Measurements from ENCODE around the gene DNLZ. TPM values are rescaled to one million over a fixed set of nuclear protein-coding genes. Genes with fewer than 3 reads are reported as not detected.

The DNLZ gene
- total and polyA plus RNA-seq, 2 donors (not counting 3 experiments of a cell fraction or from before 2014, with no cell fraction given), result 26.9 to 38.4 TPM

DNA sequence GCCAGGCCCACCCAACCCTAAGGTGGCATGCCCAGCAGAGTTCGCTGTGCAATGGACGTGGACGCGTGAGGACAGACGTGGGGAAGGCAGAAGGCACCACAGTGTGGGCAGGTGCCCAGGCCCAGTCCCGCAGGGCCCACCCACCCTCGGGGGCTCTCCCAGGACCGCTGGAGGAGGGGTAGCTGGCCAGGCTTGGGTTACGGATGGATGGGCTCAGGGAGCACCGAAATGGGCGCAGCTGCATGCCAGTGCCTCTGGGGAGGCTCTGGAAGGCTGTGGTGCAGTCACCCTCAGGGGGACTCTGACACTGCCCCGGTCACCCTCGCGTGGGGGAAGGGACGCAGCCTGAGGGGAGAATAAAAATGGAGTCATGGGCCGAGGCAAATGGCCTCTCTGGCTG, 45.8 kb downstream of the DNLZ start:
- Histone ChIP-seq H3K9me3 (replicated peaks; ENCODE audit: control insufficient read depth, insufficient read depth, low read length) (no peaks in the 10 kb centered on the region), H3K4me1 (ENCODE audit: control insufficient read depth, extremely low read depth, insufficient read depth, low read length) (no peaks in the 10 kb centered on the region), H3K27ac (ENCODE audit: insufficient read depth, low read depth, low read length) (no peak overlapping the region), H3K4me3 (replicated peaks in 1 of 3; ENCODE audit: insufficient read depth in 1 of 3, low read depth in 1 of 3, low read length in 3 of 3) (no peak overlapping the region), H2AFZ (ENCODE audit: low read depth, low read length) (no peak overlapping the region), H4K20me1 (replicated peaks; ENCODE audit: control insufficient read depth, extremely low read depth, insufficient read depth, low read length) (no peaks in the 10 kb centered on the region), H3K79me2 (ENCODE audit: control insufficient read depth, insufficient read depth, low read length) (no peaks in the 10 kb centered on the region), H3K4me2 (ENCODE audit: insufficient read depth, low read length) (no peak overlapping the region), H3K9ac (replicated peaks; ENCODE audit: extremely low read depth, insufficient read depth, low read length) (no peak overlapping the region), H3K36me3 (ENCODE audit: control insufficient read depth in 2 of 2, extremely low read depth in 1 of 2, insufficient read depth in 2 of 2, low read length in 2 of 2) (no peaks in the 10 kb centered on the region), H3K27me3 (ENCODE audit: control insufficient read depth in 2 of 2, insufficient read depth in 2 of 2, low read length in 2 of 2) (no peaks in the 10 kb centered on the region), H3K9me1 (replicated peaks; ENCODE audit: control insufficient read depth, extremely low read depth, insufficient read depth, low read length) (no peaks in the 10 kb centered on the region)
- CTCF ChIA-PET, result interaction anchor here (1.0 to 1.3 kb wide), 2 partner anchors 8 to 46 kb away, joined by 3 to 4 read pairs; partner anchors contain the start of gene DNLZ
- no peak for TF ChIP-seq GATA2 (IDR thresholded peaks at IDR 0.05; ENCODE audit: insufficient read depth, insufficient read length, low read depth, low read length)
- no peak for TF ChIP-seq JUN (IDR thresholded peaks at IDR 0.05; ENCODE audit: borderline replicate concordance, insufficient read depth, insufficient read length, low read depth)
- no peak for TF ChIP-seq EZH2 (IDR thresholded peaks at IDR 0.05; ENCODE audit: borderline replicate concordance, low read depth, low read length, severe bottlenecking)
- TF ChIP-seq FOS (IDR thresholded peaks at IDR 0.05; ENCODE audit: borderline replicate concordance, insufficient read depth, low read length), result no peak
- TF ChIP-seq POLR2A (IDR thresholded peaks at IDR 0.05; ENCODE audit: low read depth, low read length), result no peak
- TF ChIP-seq POLR2AphosphoS5 (IDR thresholded peaks at IDR 0.05; ENCODE audit: insufficient read depth, low read depth, low read length), result no peak
- TF ChIP-seq, protein P1, sequence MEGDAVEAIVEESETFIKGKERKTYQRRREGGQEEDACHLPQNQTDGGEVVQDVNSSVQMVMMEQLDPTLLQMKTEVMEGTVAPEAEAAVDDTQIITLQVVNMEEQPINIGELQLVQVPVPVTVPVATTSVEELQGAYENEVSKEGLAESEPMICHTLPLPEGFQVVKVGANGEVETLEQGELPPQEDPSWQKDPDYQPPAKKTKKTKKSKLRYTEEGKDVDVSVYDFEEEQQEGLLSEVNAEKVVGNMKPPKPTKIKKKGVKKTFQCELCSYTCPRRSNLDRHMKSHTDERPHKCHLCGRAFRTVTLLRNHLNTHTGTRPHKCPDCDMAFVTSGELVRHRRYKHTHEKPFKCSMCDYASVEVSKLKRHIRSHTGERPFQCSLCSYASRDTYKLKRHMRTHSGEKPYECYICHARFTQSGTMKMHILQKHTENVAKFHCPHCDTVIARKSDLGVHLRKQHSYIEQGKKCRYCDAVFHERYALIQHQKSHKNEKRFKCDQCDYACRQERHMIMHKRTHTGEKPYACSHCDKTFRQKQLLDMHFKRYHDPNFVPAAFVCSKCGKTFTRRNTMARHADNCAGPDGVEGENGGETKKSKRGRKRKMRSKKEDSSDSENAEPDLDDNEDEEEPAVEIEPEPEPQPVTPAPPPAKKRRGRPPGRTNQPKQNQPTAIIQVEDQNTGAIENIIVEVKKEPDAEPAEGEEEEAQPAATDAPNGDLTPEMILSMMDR (IDR thresholded peaks at IDR 0.05; ENCODE audit: extremely low read depth in 1 of 2, insufficient read depth in 1 of 2, low read depth in 1 of 2, low read length in 2 of 2), result no peak
- TF ChIP-seq, protein P2, sequence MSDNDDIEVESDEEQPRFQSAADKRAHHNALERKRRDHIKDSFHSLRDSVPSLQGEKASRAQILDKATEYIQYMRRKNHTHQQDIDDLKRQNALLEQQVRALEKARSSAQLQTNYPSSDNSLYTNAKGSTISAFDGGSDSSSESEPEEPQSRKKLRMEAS (IDR thresholded peaks at IDR 0.05; ENCODE audit: insufficient read depth, insufficient read length), result no peak
- no peak for TF ChIP-seq MYC (IDR thresholded peaks at IDR 0.05; ENCODE audit: low read depth, low read length)
- no peak for DNase-seq (ENCODE audit: low read depth, low spot score)
- dilution Hi-C loops (cut with MboI; ENCODE audit: extremely low pct_ligation_motif_present, low sequenced_read_pairs) (no loop called here), intact Hi-C loops (cut with micrococcal nuclease) (no loop called here)
- POLR2A ChIA-PET, result no interaction called here
- no TSS peak for BruUV-seq (replicated peaks)
- no peak for FAIRE-seq

All from endothelial cell of umbilical vein (primary cell).